Limb (tissue), 2 donors: Measurements from ENCODE around the gene EOLA1.
"Not testable (repeated sequence)": the region's sequence is repeated elsewhere in the genome, so short reads cannot be mapped to it uniquely, and the experiment has no call there.

Experiments used
- DNase-seq, 2 donors: peaks; one replicate each; pipeline ENCODE4 v3.0.0-alpha.2; 2016; ENCODE audit errors: extremely low spot score in 2 of 2

The EOLA1 gene

GRCh38 chrX:149540621-149541520 lies at the start of gene EOLA1:
TSS of gene EOLA1 (plus strand) at chrX:149541012. CDS start at chrX:149545631, 4,619 bp downstream.
- no peak for DNase-seq

GRCh38 chrX:149491812-149492211 lies 49.0 kb upstream of the EOLA1 start:
- DNase-seq = no peak

- no peak for DNase-seq
These were observed 46.9 kb upstream of the EOLA1 start for GRCh38 chrX:149493567-149494562.

- DNase-seq = no peak
These were observed 45.8 kb upstream of the EOLA1 start for GRCh38 chrX:149494844-149495565.

GRCh38 chrX:149495573-149496071 lies 45.2 kb upstream of the EOLA1 start:
- no peak for DNase-seq

GRCh38 chrX:149497054-149497453 lies 43.8 kb upstream of the EOLA1 start:
- no peak for DNase-seq

- DNase-seq = no peak
These were observed 43.2 kb upstream of the EOLA1 start for GRCh38 chrX:149497626-149498025.

GRCh38 chrX:149498767-149499166 lies 42.0 kb upstream of the EOLA1 start:
- no peak for DNase-seq

- DNase-seq = no peak
These were observed 41.0 kb upstream of the EOLA1 start for GRCh38 chrX:149499766-149500165.

GRCh38 chrX:149502923-149503322 lies 37.9 kb upstream of the EOLA1 start:
- DNase-seq = not testable (repeated sequence)

- not testable (repeated sequence) for DNase-seq
These were observed 37.4 kb upstream of the EOLA1 start for GRCh38 chrX:149503446-149503845.

GRCh38 chrX:149504226-149504914 lies 36.4 kb upstream of the EOLA1 start:
- DNase-seq = no peak

- DNase-seq = peak; percentile 80 to 88
These were observed 35.7 kb upstream of the EOLA1 start, which contains the start of gene IDS for GRCh38 chrX:149504915-149505651. TSS of gene IDS (minus strand) at chrX:149505306. CDS start at chrX:149505137, 169 bp downstream.

GRCh38 chrX:149505671-149506070 lies 35.1 kb upstream of the EOLA1 start:
- DNase-seq = no peak

- DNase-seq = no peak
These were observed 34.5 kb upstream of the EOLA1 start for GRCh38 chrX:149506349-149506748.

GRCh38 chrX:149508467-149508866 lies 32.3 kb upstream of the EOLA1 start:
- no peak for DNase-seq

- no peak for DNase-seq
These were observed 30.4 kb upstream of the EOLA1 start for GRCh38 chrX:149510386-149510785.

GRCh38 chrX:149511081-149511480 lies 29.7 kb upstream of the EOLA1 start:
- no peak for DNase-seq

GRCh38 chrX:149512225-149512885 lies 28.5 kb upstream of the EOLA1 start:
- no peak for DNase-seq
